Activated CD8-positive, alpha-beta memory T cell treated with anti-CD3 and anti-CD28 coated beads for 1 hour (primary cell): ENCODE results near the gene DYNC1I2.

ENCODE experiments used
- DNase-seq, 2 donors: peaks; one replicate each; pipeline ENCODE4 v3.0.0-alpha.2; 2020; ENCODE audit warnings: low read depth in 1 of 2; ENCODE audit errors: extremely low read depth in 1 of 2

DYNC1I2 gene

GRCh38 chr2:171687287-171688128 is at the start of gene DYNC1I2:
DYNC1I2 (plus strand) TSS chr2:171687469; CDS start chr2:171690156, 2,687 bp downstream.
- peak; percentile 40 to 44 for DNase-seq

GRCh38 chr2:171651667-171652415 is 35.4 kb upstream of the DYNC1I2 start:
- DNase-seq: no peak

GRCh38 chr2:171652416-171652785 is 34.9 kb upstream of the DYNC1I2 start:
- DNase-seq: no peak

DNA sequence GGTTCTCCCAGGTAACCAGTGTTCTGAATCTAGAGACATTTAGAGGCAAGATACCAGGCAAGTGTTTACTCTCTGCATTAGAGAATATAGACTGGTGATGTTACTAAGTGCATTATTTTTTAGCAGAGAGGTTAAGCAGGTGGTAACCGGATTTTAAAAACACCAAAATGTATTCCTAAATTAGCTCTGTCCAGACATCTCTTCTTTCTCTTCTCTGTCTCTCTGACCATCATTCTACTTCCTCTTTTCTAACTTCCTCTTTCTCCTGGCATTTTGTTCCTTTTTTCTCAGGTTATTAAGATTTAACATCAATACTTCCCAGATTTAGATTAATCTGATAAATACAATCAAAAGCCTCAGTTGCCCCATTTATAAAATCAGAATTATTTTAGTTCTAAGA is 31.7 kb upstream of the DYNC1I2 start:
- DNase-seq: no peak

DNA sequence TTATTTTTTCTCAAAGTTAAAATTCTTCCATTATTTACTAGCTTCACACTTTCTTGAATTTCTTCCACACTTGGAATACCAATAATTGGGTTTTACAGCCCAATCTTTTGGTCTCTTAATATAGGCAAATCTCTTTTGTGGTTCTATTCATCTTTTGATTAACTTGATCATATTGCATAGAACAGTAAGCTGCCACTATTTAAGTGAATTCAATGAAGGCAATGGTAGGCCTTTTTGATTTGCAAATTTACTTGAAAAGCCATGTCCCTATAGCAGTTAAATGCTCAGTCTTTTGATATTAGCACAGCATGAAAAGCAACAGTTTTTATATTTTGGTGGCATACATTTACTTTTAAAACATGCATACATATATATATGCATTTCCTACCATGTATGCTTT is 20.2 kb upstream of the DYNC1I2 start:
- no peak for DNase-seq

- DNase-seq: no peak
These were observed 19.1 kb upstream of the DYNC1I2 start for GRCh38 chr2:171668183-171668582.

GRCh38 chr2:171669121-171669520 is 18.1 kb upstream of the DYNC1I2 start:
- no peak for DNase-seq

DNA sequence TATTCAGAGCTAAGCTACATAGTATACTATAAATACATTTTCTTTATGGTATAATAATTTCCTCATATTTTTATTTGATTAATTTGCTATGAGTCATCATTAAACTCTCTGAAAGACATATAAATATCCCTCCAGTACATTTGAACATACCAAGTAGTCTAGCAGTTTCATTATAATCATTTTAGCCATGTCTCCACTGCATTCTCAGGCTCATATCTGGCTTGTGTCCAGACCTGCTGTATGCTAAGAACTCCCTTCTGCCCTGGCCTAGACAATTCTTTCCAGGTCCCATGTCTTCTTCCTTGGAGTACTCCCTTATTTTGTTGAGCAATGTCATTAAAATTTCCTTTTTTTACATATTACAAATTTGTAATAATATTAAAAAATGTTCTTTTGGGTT is 16.6 kb upstream of the DYNC1I2 start:
- no peak for DNase-seq

- no peak for DNase-seq
These were observed 15.4 kb upstream of the DYNC1I2 start for GRCh38 chr2:171671867-171672266.

GRCh38 chr2:171673905-171674304 is 13.4 kb upstream of the DYNC1I2 start:
- DNase-seq: no peak

DNA sequence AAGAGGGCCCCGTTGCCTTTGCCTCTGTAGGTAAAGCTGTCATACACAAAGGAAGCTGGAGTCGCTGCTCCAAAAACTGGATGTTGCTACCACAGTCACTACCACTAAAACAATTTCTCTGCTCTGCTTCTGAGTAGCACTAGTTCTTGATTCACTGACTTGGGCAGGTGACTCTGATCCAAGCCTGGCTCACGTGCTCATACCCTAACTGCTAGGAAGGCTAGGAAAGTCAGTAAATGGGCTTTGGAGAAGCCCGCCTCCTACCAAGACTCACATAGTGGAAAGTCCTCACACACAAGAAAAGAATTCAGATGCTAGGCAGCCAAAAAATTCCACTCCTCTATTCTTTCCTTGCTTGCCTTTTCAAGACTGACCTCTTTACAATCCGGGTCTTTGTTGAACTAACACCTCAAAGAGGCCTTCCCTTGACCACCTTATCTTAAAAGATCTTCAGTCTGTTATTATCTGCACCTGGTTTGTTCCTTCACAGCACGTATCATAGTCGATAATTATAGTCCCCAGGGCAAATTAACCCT is 11.4 kb upstream of the DYNC1I2 start:
- DNase-seq: no peak

- DNase-seq: no peak
These were observed 8.7 kb upstream of the DYNC1I2 start for GRCh38 chr2:171678619-171679018.

DNA sequence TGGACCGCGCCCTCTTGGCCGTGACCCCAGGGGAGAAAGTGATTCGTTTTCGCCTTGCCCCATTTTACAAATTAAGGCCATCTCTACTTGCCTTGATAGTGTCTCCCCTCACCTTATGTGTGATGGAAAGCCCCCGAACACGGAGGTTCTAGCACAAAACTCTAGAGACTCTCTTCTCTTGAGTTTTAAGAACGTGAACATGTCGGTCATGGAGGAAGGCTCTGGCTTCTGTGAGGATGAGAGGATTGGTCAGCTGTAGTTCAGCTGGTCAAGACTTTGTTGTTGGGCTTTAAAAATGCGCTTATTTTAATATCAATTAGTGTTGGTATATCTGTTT is 828 bp downstream of the DYNC1I2 start:
- no peak for DNase-seq

GRCh38 chr2:171692331-171692730 is 5.1 kb downstream of the DYNC1I2 start:
- no peak for DNase-seq

- DNase-seq: no peak
These were observed 15.7 kb downstream of the DYNC1I2 start for GRCh38 chr2:171702781-171703556.

GRCh38 chr2:171703574-171704347 is 16.5 kb downstream of the DYNC1I2 start:
- DNase-seq: no peak

DNA sequence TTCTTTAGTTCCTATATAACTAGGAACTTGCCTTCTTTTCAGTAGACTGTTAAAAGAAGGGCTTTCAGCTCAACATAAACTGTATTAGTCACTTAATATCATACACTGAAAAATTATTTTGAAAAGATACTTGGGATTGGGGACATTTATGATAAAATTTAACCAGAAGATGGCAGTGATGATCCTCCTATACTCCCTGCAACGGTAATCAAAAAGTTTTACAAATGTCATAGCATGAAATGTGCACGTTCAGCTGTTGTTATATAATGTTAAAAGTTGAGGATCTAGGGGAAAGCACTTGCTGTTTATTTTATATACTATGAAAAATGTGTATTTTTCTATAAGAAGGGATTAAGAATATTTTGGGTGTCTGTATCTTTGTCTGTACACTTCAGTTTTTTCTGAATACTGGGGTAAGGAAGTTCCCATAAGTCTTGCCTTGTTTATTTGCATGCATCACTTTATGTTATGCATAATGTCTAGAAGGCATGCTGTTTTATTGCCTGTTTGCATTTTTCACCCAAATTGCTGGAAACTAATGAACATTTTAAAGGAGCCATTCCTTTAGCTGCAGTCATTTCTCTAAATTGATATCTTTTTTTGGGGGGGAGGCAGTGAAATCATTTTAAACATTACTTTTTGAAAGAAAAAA is 19.0 kb downstream of the DYNC1I2 start:
- no peak for DNase-seq

GRCh38 chr2:171707752-171708151 is 20.5 kb downstream of the DYNC1I2 start:
- no peak for DNase-seq

DNA sequence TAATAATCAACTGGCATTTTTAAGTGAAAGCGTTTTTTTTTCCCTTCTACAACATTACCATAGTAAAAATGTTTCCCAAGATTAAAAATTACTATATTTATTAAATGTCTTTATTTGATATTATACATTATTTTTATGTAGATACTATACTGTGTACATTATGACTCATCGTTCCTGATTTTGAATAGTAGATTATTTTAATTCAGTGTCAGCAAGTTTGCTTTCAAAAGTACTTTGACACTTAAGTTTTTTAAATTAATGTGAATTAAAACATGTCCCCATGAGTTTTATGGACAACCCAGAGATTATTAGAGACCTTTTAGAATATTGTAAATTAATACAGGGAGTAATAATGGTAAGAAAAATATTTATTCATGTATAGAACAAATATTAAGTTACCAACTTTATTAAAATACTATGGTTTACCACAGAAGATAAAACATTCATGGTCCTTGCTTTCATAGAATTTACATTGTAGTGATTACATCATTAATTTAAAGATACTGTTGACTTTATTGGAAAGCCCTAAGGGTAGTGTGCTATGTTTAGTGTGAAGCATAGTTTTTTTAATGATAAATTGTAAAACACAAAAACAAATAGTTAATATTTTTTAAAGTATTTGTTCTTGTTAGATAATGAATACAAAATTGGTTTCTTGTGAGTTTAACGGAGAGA is 21.9 kb downstream of the DYNC1I2 start:
- no peak for DNase-seq
